SH-SY5Y (cell line): Measurements from ENCODE around the gene MACC1.

Experiments
- GATA2 ChIP-seq: IDR thresholded peaks from 2 replicates; pipeline ENCODE4 v1.6.1; 2011; ENCODE audit warnings: mild to moderate bottlenecking, low read depth, low read length
- GATA3 ChIP-seq: IDR thresholded peaks from 2 replicates; pipeline ENCODE4 v1.6.1; 2011; ENCODE audit warnings: low read depth, mild to moderate bottlenecking, low read length, moderate library complexity

- no peak for TF ChIP-seq GATA3
- TF ChIP-seq GATA2: no peak
Observed at GRCh38 chr7:20133803-20134202, 83.4 kb downstream of the MACC1 start.
